NB4 (cell line): Measurements from ENCODE around the gene EVC.

Experiments used
- DNase-seq: peaks from one replicate; pipeline ENCODE4 v3.0.0; 2010; ENCODE audit warnings: low read depth
- H3K4me3 ChIP-seq: one replicate; pipeline ENCODE4 v1.5.1; 2011; ENCODE audit warnings: mild to moderate bottlenecking, low read depth, low read length, moderate library complexity
- MAX ChIP-seq: IDR thresholded peaks from 2 replicates; pipeline ENCODE4 v1.6.1; 2011; ENCODE audit warnings: low read depth, low read length
- MYC ChIP-seq: IDR thresholded peaks from 2 replicates; pipeline ENCODE4 v1.6.1; 2011; ENCODE audit warnings: low read depth, low read length
- POLR2A ChIP-seq: IDR thresholded peaks from 2 replicates; pipeline ENCODE4 v1.6.1; 2011; ENCODE audit warnings: mild to moderate bottlenecking; ENCODE audit not compliant: insufficient read length; ENCODE audit errors: extremely low read depth
- TF ChIP-seq, protein P1 (sequence below): IDR thresholded peaks from one replicate; pipeline ENCODE4 v1.5.1; 2012; ENCODE audit warnings: low read depth, low read length

The EVC gene

GRCh38 chr4:5789141-5789540 is 78.1 kb downstream of the EVC start:
- no peak overlapping the region for H3K4me3 ChIP-seq
- TF ChIP-seq MAX (no peak), MYC (no peak), POLR2A (no peak)
- TF ChIP-seq, protein P1, sequence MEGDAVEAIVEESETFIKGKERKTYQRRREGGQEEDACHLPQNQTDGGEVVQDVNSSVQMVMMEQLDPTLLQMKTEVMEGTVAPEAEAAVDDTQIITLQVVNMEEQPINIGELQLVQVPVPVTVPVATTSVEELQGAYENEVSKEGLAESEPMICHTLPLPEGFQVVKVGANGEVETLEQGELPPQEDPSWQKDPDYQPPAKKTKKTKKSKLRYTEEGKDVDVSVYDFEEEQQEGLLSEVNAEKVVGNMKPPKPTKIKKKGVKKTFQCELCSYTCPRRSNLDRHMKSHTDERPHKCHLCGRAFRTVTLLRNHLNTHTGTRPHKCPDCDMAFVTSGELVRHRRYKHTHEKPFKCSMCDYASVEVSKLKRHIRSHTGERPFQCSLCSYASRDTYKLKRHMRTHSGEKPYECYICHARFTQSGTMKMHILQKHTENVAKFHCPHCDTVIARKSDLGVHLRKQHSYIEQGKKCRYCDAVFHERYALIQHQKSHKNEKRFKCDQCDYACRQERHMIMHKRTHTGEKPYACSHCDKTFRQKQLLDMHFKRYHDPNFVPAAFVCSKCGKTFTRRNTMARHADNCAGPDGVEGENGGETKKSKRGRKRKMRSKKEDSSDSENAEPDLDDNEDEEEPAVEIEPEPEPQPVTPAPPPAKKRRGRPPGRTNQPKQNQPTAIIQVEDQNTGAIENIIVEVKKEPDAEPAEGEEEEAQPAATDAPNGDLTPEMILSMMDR, result no peak
- no peak for DNase-seq

- TF ChIP-seq POLR2A (no peak), MYC (no peak), MAX (no peak)
- TF ChIP-seq, protein P1, result no peak
- H3K4me3 ChIP-seq, result no peak overlapping the region
- no peak for DNase-seq
Observed at GRCh38 chr4:5790546-5790857, 79.5 kb downstream of the EVC start.

- no peak overlapping the region for H3K4me3 ChIP-seq
- DNase-seq, result no peak
- TF ChIP-seq, protein P1, result no peak
- TF ChIP-seq MAX, result no peak
- no peak for TF ChIP-seq MYC
- no peak for TF ChIP-seq POLR2A
Observed at GRCh38 chr4:5791654-5792053, 80.7 kb downstream of the EVC start.

- DNase-seq, result no peak
- TF ChIP-seq, protein P1, result no peak
- no peak for TF ChIP-seq MAX
- no peak for TF ChIP-seq MYC
- TF ChIP-seq POLR2A, result no peak
Observed at GRCh38 chr4:5793514-5793913, 82.5 kb downstream of the EVC start.

GRCh38 chr4:5795580-5795979 is 84.6 kb downstream of the EVC start:
- no peak overlapping the region for H3K4me3 ChIP-seq
- DNase-seq, result no peak
- TF ChIP-seq MYC, result no peak
- no peak for TF ChIP-seq MAX
- no peak for TF ChIP-seq POLR2A
- TF ChIP-seq, protein P1, result no peak

More at GRCh38 chr4:5793514-5793913, 82.5 kb downstream of the EVC start:
- H3K4me3 ChIP-seq, result no peak overlapping the region

DNA sequence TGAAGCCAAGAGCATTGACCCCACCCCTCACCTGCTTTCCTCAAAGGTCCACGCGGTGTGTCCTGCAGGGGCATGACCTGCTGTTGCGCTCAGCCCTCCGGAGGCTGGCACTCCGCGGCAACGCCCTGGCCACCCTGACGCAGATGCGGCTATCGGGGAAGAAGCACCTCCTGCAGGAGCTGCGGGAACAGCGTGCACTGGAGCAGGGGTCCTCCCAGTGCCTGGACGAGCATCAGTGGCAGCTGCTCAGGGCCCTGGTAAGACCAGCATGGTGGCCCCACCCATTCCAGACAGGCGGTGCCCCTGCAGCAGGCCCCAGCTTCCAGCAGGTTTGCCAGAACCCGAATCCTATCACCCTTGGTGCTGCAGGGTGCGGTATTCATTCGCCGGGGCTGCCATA is 86.0 kb downstream of the EVC start:
- no peak for TF ChIP-seq MYC
- TF ChIP-seq, protein P1, result no peak
- no peak for TF ChIP-seq MAX
- TF ChIP-seq POLR2A, result no peak
- H3K4me3 ChIP-seq, result no peak overlapping the region
- DNase-seq, result no peak
